ENCODE data around the gene FAM120B.
"Not testable (repeated sequence)": the region's sequence is repeated elsewhere in the genome, so short reads cannot be mapped to it uniquely, and the experiment has no call there.

FAM120B gene

DNA sequence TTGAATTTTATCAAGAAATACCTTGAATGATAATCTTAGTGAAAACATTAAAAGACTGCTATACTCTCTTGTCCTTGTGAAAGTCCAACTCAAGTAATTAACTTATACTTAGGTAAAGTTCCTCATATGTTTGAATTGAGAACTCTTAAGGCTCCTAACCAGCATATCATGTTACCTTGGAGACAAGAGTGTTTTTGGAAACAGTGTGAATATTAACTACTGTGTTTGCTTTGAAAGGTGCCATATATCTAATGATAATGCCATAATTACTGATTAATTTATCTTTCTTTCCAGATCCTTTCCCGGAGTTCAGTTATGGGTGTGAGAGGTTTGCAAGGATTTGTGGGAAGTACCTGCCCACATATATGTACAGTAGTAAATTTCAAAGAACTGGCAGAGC is 10.5 kb downstream of the FAM120B start:
- TF ChIP-seq, protein P1, sequence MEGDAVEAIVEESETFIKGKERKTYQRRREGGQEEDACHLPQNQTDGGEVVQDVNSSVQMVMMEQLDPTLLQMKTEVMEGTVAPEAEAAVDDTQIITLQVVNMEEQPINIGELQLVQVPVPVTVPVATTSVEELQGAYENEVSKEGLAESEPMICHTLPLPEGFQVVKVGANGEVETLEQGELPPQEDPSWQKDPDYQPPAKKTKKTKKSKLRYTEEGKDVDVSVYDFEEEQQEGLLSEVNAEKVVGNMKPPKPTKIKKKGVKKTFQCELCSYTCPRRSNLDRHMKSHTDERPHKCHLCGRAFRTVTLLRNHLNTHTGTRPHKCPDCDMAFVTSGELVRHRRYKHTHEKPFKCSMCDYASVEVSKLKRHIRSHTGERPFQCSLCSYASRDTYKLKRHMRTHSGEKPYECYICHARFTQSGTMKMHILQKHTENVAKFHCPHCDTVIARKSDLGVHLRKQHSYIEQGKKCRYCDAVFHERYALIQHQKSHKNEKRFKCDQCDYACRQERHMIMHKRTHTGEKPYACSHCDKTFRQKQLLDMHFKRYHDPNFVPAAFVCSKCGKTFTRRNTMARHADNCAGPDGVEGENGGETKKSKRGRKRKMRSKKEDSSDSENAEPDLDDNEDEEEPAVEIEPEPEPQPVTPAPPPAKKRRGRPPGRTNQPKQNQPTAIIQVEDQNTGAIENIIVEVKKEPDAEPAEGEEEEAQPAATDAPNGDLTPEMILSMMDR (conservative IDR thresholded peaks at IDR 0.05; ENCODE audit: low read depth, low read length), result no peak
- H3K4me3 ChIP-seq (ENCODE audit: low read depth, low read length), result no peak overlapping the region
- DNase-seq (ENCODE audit: low read depth), result no peak

DNA sequence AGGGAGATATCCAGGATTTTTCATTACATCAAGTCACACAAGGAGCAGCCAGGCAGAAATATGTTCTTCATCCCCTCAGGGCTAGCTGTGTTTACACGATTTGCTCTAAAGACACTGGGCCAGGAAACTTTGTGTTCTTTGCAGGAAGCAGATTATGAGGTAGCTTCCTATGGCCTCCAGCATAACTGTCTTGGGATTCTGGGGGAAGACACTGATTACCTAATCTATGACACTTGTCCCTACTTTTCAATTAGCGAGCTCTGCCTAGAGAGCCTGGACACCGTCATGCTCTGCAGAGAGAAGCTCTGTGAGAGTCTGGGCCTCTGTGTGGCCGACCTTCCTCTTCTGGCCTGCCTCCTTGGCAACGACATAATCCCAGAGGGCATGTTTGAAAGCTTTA is 11.2 kb downstream of the FAM120B start:
- no peak for DNase-seq (ENCODE audit: low read depth)
- TF ChIP-seq, protein P1 (conservative IDR thresholded peaks at IDR 0.05; ENCODE audit: low read depth, low read length), result no peak
- H3K4me3 ChIP-seq (ENCODE audit: low read depth, low read length), result no peak overlapping the region

DNA sequence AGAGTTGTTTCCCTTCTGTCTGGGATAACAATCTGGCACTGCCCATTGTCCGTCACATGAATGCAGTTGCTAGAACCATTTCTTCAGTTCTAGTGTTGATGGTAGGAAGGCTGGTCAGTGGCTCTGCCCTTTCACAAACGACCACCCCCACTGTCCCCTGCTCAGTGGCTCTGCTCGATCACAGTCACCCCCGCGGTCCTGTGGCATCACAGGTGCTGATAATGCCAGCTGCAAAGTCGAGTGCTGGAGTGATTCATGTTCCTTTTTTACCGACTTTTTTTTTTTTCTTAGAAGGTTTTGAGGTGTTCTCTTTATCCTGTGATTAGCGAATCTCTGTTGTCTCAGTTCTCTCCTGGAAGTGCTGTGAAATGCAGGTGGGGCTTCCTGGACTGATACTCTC is 22.8 kb downstream of the FAM120B start:
- H3K4me3 ChIP-seq (ENCODE audit: low read depth, low read length), result no peak overlapping the region
- TF ChIP-seq, protein P1 (conservative IDR thresholded peaks at IDR 0.05; ENCODE audit: low read depth, low read length), result no peak
- DNase-seq (ENCODE audit: low read depth), result no peak

DNA sequence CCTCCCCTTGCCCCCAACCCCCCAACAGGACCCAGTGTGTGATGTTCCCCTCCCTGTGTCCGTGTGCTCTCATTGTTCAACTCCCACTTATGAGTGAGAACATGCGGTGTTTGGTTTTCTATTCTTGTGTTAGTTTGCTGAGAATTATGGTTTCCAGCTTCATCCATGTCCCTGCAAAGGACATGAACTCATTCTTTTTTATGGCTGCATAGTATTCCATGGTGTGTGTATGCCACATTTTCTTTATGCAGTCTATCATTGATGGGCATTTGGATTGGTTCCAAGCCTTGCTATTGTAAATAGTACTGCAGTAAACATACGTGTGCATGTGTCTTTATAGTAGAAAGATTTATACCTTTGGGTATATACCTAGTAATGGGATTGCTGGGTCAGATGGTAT is 28.6 kb downstream of the FAM120B start:
- H3K4me3 ChIP-seq (ENCODE audit: low read depth, low read length), result not testable (repeated sequence)

DNA sequence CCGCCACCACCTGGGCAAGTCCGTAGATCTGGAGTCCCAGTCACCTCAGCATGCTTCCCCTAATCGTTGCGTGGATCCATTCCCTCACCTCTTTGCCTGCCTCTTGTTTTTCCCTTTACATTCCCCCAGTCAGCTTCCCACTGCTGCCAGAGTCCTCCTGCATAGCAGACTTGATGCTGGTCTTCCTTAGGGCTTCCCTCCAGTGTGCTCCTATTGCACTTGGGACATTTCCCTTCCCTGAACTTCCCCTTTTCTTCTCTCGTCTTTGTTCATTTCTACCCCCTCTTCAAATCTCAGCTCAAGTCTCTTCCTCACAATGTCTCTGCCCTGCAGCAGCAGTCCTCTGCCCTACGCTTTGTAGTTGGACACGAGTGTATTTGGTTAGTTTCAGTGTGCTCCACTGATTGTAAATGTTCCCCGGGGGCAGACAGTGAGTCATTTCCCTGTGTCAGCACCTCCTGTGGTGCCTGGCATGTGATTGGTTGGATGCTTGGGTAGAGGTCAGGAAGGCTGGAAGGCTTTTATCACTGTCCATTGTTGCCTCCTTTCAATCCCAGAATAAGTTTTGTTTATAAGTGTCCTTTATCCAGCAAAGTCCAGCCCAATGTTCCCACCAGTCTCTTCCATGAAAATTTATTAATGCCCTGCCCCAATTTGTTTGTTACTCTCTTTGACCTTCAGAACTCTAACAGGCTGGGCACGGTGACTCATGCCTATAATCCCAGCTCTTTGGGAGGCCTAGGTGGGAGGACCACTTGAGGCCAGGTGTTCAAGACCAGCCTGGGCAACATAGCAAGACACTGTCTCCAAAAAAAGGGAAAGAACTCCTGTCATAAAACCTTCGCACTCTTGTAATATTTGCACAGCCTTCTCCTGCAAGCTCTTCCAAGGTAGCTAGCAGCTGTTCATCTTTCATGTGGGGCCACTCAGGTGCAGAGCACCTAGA is 38.3 kb downstream of the FAM120B start:
- no peak overlapping the region for H3K4me3 ChIP-seq (ENCODE audit: low read depth, low read length)
- TF ChIP-seq, protein P1 (conservative IDR thresholded peaks at IDR 0.05; ENCODE audit: low read depth, low read length), result no peak
- peak; percentile 87 for DNase-seq (ENCODE audit: low read depth)

More for the DNA sequence above, 28.6 kb downstream of the FAM120B start:
- DNase-seq (ENCODE audit: low read depth), result not testable (repeated sequence)

- TF ChIP-seq, protein P1 (conservative IDR thresholded peaks at IDR 0.05; ENCODE audit: low read depth, low read length), result no peak
- DNase-seq (ENCODE audit: low read depth), result peak; percentile 11
Observed at GRCh38 chr6:170345662-170346061, 39.1 kb downstream of the FAM120B start.

DNA sequence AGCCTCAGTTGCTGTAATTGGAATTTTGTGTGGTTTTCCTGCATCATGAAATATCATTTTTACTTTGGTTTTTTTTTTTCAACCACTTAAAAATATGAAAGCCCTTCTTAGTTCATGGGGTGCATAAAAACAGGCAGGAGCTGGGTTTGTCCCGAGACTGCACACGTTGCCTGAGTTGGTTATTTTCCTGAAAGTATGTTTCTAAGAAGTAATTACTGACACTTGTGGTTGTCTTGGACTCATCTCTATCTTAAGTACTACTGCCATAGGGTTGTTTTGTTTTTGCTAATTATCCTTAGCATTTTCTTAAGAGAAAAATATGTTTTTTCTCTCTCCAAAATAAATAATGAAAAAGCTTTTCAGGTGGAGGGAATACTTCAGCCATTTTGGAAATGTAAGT is 40.1 kb downstream of the FAM120B start:
- no peak overlapping the region for H3K4me3 ChIP-seq (ENCODE audit: low read depth, low read length)
- TF ChIP-seq, protein P1 (conservative IDR thresholded peaks at IDR 0.05; ENCODE audit: low read depth, low read length), result no peak
- no peak for DNase-seq (ENCODE audit: low read depth)

More at GRCh38 chr6:170345662-170346061, 39.1 kb downstream of the FAM120B start:
- no peak overlapping the region for H3K4me3 ChIP-seq (ENCODE audit: low read depth, low read length)
